Ascending aorta (tissue), 2 donors: ENCODE results near the gene ALG13. TPM values are rescaled to one million over a fixed set of nuclear protein-coding genes. Genes with fewer than 3 reads are reported as not detected.
"Not testable (repeated sequence)": the region's sequence is repeated elsewhere in the genome, so short reads cannot be mapped to it uniquely, and the experiment has no call there.

Experiments used
- DNase-seq, 2 donors: peaks; one replicate each; pipeline ENCODE4 v3.0.0-alpha.2; 2019; ENCODE audit warnings: low spot score in 2 of 2
- H3K27ac ChIP-seq, 2 donors: fragments of 200-600 bp; sonication (generic); one replicate each; pipeline ENCODE4 v1.5.1; 2016 to 2017; ENCODE audit warnings: mild to moderate bottlenecking in 1 of 2
- H3K27me3 ChIP-seq: fragments of 200-600 bp; sonication (generic); one replicate; pipeline ENCODE4 v1.5.1; 2017
- H3K36me3 ChIP-seq, 2 donors: fragments of 200-600 bp; sonication (generic); one replicate each; pipeline ENCODE4 v1.5.1; 2016
- H3K4me1 ChIP-seq, 2 donors: fragments of 200-600 bp; sonication (generic); one replicate each; pipeline ENCODE4 v1.5.1; 2016 to 2017; ENCODE audit warnings: mild to moderate bottlenecking in 1 of 2
- H3K4me3 ChIP-seq, 2 donors: fragments of 200-600 bp; sonication (generic); one replicate each; pipeline ENCODE4 v1.5.1; 2016 to 2017; ENCODE audit warnings: mild to moderate bottlenecking in 1 of 2
- H3K9me3 ChIP-seq, 2 donors: fragments of 200-600 bp; sonication (generic); one replicate each; pipeline ENCODE4 v1.5.1; 2016
- intact Hi-C: fragments of 100-400 bp; cut with DNase I; formaldehyde crosslinking; loops from one replicate; pipeline ENCODE4 v1.15.1; 2023
- total RNA-seq: library from RNA; depleted of rRNA; stranded (reverse); fragments of >200 nt; gene quantifications from one replicate; pipeline ENCODE4 v1.1.0, GENCODE V29; 2016
- TF ChIP-seq, protein P1 (sequence below), 3 experiments: fragments of 200-600 bp in 2 of 3; fragments of 450-650 bp in 1 of 3; sonication (generic) in 2 of 3; IDR thresholded peaks; one replicate each; pipeline ENCODE4 v1.5.1; 2016 to 2019; ENCODE audit warnings: antibody characterized with exemption in 3 of 3, mild to moderate bottlenecking in 1 of 3, moderate library complexity in 1 of 3

The ALG13 gene
- 21.1 TPM for total RNA-seq

DNA sequence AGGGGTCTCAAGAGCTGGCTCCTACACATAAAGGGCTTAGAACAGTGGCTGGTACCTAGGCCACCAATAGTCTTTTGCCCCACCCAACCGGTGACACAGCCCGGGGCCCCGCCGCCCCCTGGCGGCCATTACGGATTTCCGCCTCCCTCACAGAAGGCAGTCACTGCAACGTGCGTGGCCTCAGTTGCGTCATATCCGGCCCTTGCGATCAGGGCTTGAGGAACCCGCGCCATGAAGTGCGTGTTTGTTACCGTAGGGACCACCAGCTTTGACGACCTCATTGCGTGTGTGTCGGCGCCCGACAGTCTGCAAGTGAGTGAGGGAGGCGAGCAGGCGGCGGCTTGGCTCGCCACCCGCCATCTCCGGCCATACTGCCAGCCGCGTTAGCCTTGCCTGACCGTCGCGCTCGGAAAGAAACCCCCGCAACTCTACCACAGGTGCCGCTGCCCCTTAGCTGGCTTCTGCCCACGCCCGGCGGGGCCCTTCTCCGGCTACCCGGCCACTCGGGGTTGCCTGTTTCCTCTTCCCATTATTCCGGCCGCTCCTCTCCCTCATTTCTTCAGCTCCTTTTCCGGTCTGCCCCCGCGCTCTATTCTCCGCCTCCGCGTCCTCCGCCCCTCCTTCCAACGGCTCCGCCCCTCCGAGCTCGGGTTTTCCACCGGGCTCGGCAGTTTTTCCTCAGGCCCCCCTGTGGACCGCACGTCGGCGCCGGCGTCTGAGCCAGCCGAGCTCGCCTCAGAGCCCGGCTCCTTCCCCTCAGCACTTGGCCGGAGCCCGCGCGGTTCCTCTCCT, at the start of gene ALG13:
ALG13 (plus strand) TSS at position 183 of the 792 bp plus-strand sequence; CDS start at position 232, 49 bp downstream.
- Histone ChIP-seq H3K27me3 (no peaks in the 10 kb centered on the region), H3K36me3 (peaks cover 0 to 4% of the 10 kb centered on the region in 2 donors), H3K4me3 (peak within 1 kb of the TSS; percentile 78), H3K27ac (peak within 1 kb of the TSS; percentile 97 to 98), H3K9me3 (no peaks in the 10 kb centered on the region), H3K4me1 (no peaks in the 10 kb centered on the region)
- intact Hi-C loops = loop anchor here (5.0 kb wide), 2 partner anchors 584 to 1679 kb away; partner anchors contain the start of genes PAK3 and TMEM164
- TF ChIP-seq, protein P1, sequence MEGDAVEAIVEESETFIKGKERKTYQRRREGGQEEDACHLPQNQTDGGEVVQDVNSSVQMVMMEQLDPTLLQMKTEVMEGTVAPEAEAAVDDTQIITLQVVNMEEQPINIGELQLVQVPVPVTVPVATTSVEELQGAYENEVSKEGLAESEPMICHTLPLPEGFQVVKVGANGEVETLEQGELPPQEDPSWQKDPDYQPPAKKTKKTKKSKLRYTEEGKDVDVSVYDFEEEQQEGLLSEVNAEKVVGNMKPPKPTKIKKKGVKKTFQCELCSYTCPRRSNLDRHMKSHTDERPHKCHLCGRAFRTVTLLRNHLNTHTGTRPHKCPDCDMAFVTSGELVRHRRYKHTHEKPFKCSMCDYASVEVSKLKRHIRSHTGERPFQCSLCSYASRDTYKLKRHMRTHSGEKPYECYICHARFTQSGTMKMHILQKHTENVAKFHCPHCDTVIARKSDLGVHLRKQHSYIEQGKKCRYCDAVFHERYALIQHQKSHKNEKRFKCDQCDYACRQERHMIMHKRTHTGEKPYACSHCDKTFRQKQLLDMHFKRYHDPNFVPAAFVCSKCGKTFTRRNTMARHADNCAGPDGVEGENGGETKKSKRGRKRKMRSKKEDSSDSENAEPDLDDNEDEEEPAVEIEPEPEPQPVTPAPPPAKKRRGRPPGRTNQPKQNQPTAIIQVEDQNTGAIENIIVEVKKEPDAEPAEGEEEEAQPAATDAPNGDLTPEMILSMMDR (IDR thresholded peaks at IDR 0.05) = peak; percentile 56 to 68 (median 64)
- DNase-seq = peak; percentile 67 to 93

DNA sequence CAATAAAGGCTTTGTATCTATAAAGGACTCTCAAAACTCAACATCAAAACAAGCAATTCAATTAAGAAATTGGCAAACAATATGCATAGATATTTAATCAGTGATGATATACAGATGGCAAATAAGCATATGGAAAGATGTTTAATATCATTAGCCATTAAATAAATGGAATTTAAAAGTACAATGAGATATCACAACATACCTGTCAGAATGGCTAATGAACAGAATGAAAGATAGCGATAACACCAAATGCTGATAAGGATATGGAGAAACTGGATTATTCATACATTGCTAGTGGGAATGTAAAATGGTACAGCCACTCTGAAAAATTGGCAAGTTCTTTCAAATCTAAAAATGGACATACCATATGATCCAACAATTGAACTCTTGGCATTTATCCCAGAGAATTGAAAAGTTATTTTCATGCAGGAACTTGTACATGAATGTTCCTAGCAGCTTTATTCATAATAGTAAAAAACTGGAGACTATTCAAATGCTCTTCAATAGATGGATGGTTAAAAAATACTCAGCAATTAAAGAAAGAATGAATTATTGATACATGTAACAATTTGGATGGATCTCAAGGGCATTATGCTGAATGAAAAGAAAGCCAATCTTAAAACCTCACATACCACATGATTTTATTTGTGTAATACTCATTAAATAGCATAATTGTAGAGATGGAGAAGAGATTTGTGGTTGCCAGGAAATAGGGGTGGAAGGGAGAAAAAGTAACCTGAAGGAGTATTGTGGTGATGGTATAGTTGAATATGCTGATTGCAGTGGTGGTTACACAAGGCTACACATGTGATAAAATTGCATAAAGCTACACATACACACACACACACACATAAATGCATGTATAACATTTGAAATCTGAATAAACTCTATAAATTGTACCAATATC, 45.9 kb upstream of the ALG13 start:
- H3K9me3 ChIP-seq = no peaks in the 10 kb centered on the region

DNA sequence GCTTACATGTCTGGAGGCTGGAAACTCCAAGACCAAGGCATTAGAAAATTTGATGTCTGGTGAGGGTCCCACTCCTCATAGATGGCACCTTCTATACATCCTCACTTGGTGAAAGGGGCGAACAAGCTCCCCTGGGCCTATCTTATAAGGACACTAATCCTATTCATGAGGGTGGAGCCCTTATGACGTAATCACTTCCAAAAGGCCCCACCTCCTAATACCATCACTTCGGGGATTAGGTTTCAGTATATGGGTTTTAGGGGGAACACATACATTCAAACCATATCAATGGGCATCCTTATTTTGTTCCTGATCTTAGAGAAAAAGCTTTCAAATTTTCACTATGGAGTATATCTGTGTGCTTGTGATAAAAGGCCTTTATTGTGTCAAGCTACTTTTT, 39.0 kb upstream of the ALG13 start:
- H3K36me3 ChIP-seq = no peaks in the 10 kb centered on the region
- H3K4me3 ChIP-seq = no peak overlapping the region
- H3K9me3 ChIP-seq = no peaks in the 10 kb centered on the region
- no peak overlapping the region for H3K27ac ChIP-seq
- TF ChIP-seq, protein P1 (IDR thresholded peaks at IDR 0.05) = no peak
- no peaks in the 10 kb centered on the region for H3K27me3 ChIP-seq
- intact Hi-C loops = no loop called here
- DNase-seq = no peak
- no peaks in the 10 kb centered on the region for H3K4me1 ChIP-seq

More for the DNA sequence above, 45.9 kb upstream of the ALG13 start:
- intact Hi-C loops = no loop called here
- no peaks in the 10 kb centered on the region for H3K4me1 ChIP-seq
- no peaks in the 10 kb centered on the region for H3K36me3 ChIP-seq
- no peak overlapping the region for H3K4me3 ChIP-seq
- TF ChIP-seq, protein P1 (IDR thresholded peaks at IDR 0.05) = no peak
- H3K27ac ChIP-seq = no peak overlapping the region
- H3K27me3 ChIP-seq = no peaks in the 10 kb centered on the region
- DNase-seq = no peak

DNA sequence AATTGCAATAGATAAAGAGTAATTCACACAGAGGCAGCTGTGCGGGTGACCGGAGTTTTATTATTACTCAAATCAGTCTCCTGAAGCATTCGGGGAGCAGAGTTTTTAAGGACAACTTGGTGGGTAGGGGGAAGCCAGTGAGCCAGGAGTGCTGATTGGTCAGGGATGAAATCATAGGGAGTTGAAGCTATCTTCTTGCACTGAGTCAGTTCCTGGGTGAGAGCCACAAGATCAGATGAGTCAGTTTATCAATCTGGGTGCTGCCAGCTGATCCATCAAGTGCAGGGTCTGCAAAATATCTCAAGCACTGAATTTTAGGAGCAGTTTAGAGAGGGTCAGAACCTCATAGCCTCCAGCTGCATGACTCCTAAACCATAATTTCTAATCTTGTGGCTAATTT, 35.8 kb upstream of the ALG13 start:
- H3K4me3 ChIP-seq, H3K4me1 ChIP-seq, H3K27ac ChIP-seq, H3K27me3 ChIP-seq, H3K9me3 ChIP-seq, intact Hi-C loops, H3K36me3 ChIP-seq, DNase-seq: not testable (repeated sequence)

DNA sequence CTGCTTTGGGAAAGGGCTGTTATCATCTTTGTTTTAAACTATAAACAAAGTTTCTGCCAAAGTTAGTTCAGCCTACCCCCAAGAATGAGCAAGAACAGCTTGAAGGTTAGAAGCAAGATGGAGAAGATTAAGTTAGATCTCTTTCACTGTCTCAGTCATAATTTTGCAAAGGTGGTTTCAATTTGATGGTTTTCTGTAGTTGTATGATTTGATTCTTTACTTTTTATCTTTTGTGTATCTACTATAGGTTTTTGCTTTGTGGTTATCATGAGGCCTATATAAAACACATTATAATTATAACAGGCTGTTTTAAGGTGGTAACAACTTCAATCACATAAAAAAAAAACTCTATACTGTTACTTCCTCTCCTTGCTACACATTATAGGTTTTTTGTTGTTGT, 35.4 kb upstream of the ALG13 start:
- peaks cover 0 to 5% of the 10 kb centered on the region in 2 donors for H3K9me3 ChIP-seq
- no peak overlapping the region for H3K4me3 ChIP-seq
- H3K4me1 ChIP-seq = no peaks in the 10 kb centered on the region
- H3K27me3 ChIP-seq = no peaks in the 10 kb centered on the region
- no peak for DNase-seq
- TF ChIP-seq, protein P1 (IDR thresholded peaks at IDR 0.05) = no peak
- no peaks in the 10 kb centered on the region for H3K36me3 ChIP-seq
- no peak overlapping the region for H3K27ac ChIP-seq
- intact Hi-C loops = no loop called here

DNA sequence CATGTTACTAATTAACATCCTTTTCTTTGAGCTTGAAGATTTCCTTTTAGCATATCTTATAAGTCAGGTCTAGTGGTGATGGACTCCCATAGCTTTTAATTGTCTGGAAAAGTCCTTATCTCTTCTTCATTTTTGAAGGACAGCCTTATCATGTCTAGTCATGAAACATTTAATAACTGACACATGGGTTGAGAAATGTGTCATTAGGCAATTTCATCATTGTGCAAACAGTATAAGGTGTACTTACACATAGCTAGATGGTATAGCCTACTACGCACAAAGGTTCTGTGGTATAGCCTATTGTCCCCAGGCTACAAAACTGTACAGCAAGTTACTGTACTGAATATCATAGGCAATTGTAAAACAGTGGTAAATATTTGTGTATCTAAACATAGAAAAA, 34.5 kb upstream of the ALG13 start:
- peaks cover 0 to 5% of the 10 kb centered on the region in 2 donors for H3K9me3 ChIP-seq
- no peak overlapping the region for H3K4me3 ChIP-seq
- intact Hi-C loops = no loop called here
- TF ChIP-seq, protein P1 (IDR thresholded peaks at IDR 0.05) = no peak
- no peaks in the 10 kb centered on the region for H3K36me3 ChIP-seq
- no peak overlapping the region for H3K27ac ChIP-seq
- DNase-seq = no peak
- H3K27me3 ChIP-seq = no peaks in the 10 kb centered on the region
- H3K4me1 ChIP-seq = no peaks in the 10 kb centered on the region
